IMR-90 (cell line): ENCODE measurements around the gene SGO1. TPM values are rescaled to one million over a fixed set of nuclear protein-coding genes. Genes with fewer than 3 reads are reported as not detected.

ENCODE experiments used
- ATAC-seq: fragments of 200-7000 bp; cut with Tn5 transposase; 2 replicates; pipeline ENCODE4 v1.9.1; 2020; ENCODE audit warnings: low read depth, mild to moderate bottlenecking, moderate library complexity
- BruUV-seq: library from RNA; stranded (reverse); fragments of 400-500 nt; replicated peaks from 2 replicates; lab custom pipeline; 2021; lab: Mats Ljungman, UMichigan
- CTCF ChIA-PET: fragments of 300-600 bp; formaldehyde crosslinking; extraction: SDS; loops from one replicate; lab custom pipeline; 2021; ENCODE audit warnings: antibody characterized with exemption; lab: Yijun Ruan, JAX
- POLR2A ChIA-PET: fragments of 300-600 bp; sonication (Branson Sonifier 250); formaldehyde crosslinking; loops from one replicate; lab custom pipeline; 2022; ENCODE audit warnings: antibody characterized with exemption; ENCODE audit not compliant: unreplicated experiment; lab: Charles Lee
- DNase-seq: peaks from one replicate; pipeline ENCODE4 v3.0.0; 2013
- H2AFZ ChIP-seq: replicated peaks from 2 replicates; pipeline ENCODE3; 2013; ENCODE audit warnings: low read length, mild to moderate bottlenecking; ENCODE audit not compliant: poor library complexity
- H2AK5ac ChIP-seq: 2 replicates; pipeline ENCODE4 v1.6.1; 2013; ENCODE audit warnings: low read depth, low read length, inconsistent platforms
- H2AK9ac ChIP-seq: replicated peaks from 2 replicates; pipeline ENCODE3; 2013; ENCODE audit warnings: mild to moderate bottlenecking, low read depth, low read length, moderate library complexity; ENCODE audit not compliant: poor library complexity
- H2BK120ac ChIP-seq: 2 replicates; pipeline ENCODE4 v1.6.1; 2013; ENCODE audit warnings: low read depth, low read length, inconsistent platforms
- H2BK15ac ChIP-seq: 3 replicates; pipeline ENCODE4 v1.6.1; 2013; ENCODE audit warnings: low read depth, low read length, inconsistent platforms
- H2BK20ac ChIP-seq: 2 replicates; pipeline ENCODE4 v1.6.1; 2013; ENCODE audit warnings: low read depth, mild to moderate bottlenecking, inconsistent platforms, low read length, moderate library complexity
- H2BK5ac ChIP-seq: 2 replicates; pipeline ENCODE4 v1.6.1; 2013; ENCODE audit warnings: mild to moderate bottlenecking, low read depth, low read length, inconsistent platforms; ENCODE audit not compliant: poor library complexity, severe bottlenecking
- H3K14ac ChIP-seq: replicated peaks from 2 replicates; pipeline ENCODE4 v1.6.1; 2013; ENCODE audit warnings: low read depth, low read length, inconsistent platforms
- H3K18ac ChIP-seq: 2 replicates; pipeline ENCODE4 v1.6.1; 2013; ENCODE audit warnings: low read depth, low read length, control low read depth
- H3K23ac ChIP-seq: 2 replicates; pipeline ENCODE4 v1.6.1; 2013; ENCODE audit warnings: low read depth, low read length, inconsistent platforms
- H3K27ac ChIP-seq: 2 replicates; pipeline ENCODE4 v1.5.1; 2013; ENCODE audit warnings: mild to moderate bottlenecking, control low read depth, low read length; ENCODE audit not compliant: insufficient read depth
- H3K27me3 ChIP-seq: 2 replicates; pipeline ENCODE4 v1.6.1; 2013; ENCODE audit warnings: low read length; ENCODE audit not compliant: control insufficient read depth, insufficient read depth
- H3K36me3 ChIP-seq: 2 replicates; pipeline ENCODE4 v1.6.1; 2013; ENCODE audit warnings: low read length, mixed read lengths; ENCODE audit not compliant: control insufficient read depth, insufficient read depth
- H3K4ac ChIP-seq: 2 replicates; pipeline ENCODE4 v1.6.1; 2013; ENCODE audit warnings: low read depth, low read length, inconsistent platforms
- H3K4me1 ChIP-seq: 2 replicates; pipeline ENCODE4 v1.6.1; 2013; ENCODE audit warnings: low read length, mixed read lengths; ENCODE audit not compliant: control insufficient read depth, insufficient read depth
- H3K4me2 ChIP-seq: 2 replicates; pipeline ENCODE4 v1.6.1; 2013; ENCODE audit warnings: low read depth, mild to moderate bottlenecking, control low read depth, low read length, moderate library complexity
- H3K4me3 ChIP-seq: 2 replicates; pipeline ENCODE4 v1.5.1; 2013; ENCODE audit warnings: low read depth, mild to moderate bottlenecking, control low read depth, low read length, moderate library complexity; ENCODE audit not compliant: insufficient read depth
- H3K56ac ChIP-seq: 2 replicates; pipeline ENCODE4 v1.6.1; 2013; ENCODE audit warnings: low read length, inconsistent platforms; ENCODE audit not compliant: insufficient read depth; ENCODE audit errors: extremely low read depth
- H3K79me1 ChIP-seq, 2 experiments: 2 replicates each; pipeline ENCODE4 v1.6.1; 2013; ENCODE audit warnings: low read length in 2 of 2, inconsistent platforms in 1 of 2, low read depth in 1 of 2
- H3K9ac ChIP-seq: 2 replicates; pipeline ENCODE4 v1.6.1; 2013; ENCODE audit warnings: low read depth, low read length, control low read depth
- H3K9me1 ChIP-seq: 2 replicates; pipeline ENCODE4 v1.6.1; 2013; ENCODE audit warnings: low read length, inconsistent platforms; ENCODE audit not compliant: insufficient read depth
- H3K9me3 ChIP-seq: 2 replicates; pipeline ENCODE4 v1.6.1; 2013; ENCODE audit warnings: low read length; ENCODE audit not compliant: control insufficient read depth, insufficient read depth
- H4K20me1 ChIP-seq: 2 replicates; pipeline ENCODE4 v1.6.1; 2013; ENCODE audit warnings: low read length, inconsistent platforms; ENCODE audit not compliant: insufficient read depth
- H4K5ac ChIP-seq: 2 replicates; pipeline ENCODE4 v1.6.1; 2013; ENCODE audit warnings: mild to moderate bottlenecking, low read depth, low read length, control low read depth
- H4K8ac ChIP-seq, 2 experiments: 2 replicates each; pipeline ENCODE4 v1.6.1; 2013; ENCODE audit warnings: low read depth in 2 of 2, low read length in 2 of 2, control low read depth in 1 of 2, inconsistent platforms in 1 of 2
- H4K91ac ChIP-seq: 2 replicates; pipeline ENCODE4 v1.6.1; 2013; ENCODE audit warnings: low read depth, low read length, inconsistent platforms; ENCODE audit not compliant: insufficient read depth
- BHLHE40 ChIP-seq: fragments of 150-350 bp; IDR thresholded peaks from 2 replicates; pipeline ENCODE4 v1.6.1; 2016; ENCODE audit warnings: mild to moderate bottlenecking, low read depth, low read length
- CEBPB ChIP-seq: IDR thresholded peaks from 2 replicates; pipeline ENCODE4 v1.6.1; 2012; ENCODE audit warnings: low read depth, low read length, improper control_type of control experiment
- ELK1 ChIP-seq: fragments of 150-350 bp; IDR thresholded peaks from 2 replicates; pipeline ENCODE4 v1.6.1; 2016; ENCODE audit warnings: low read depth, mild to moderate bottlenecking, low read length, moderate library complexity, borderline replicate concordance
- WGBS, 2 experiments: methylation state at CpG; one replicate each; pipeline versions ENCODE4 v1.1.5 to v1.1.7; 2013; ENCODE audit warnings: missing lambda C conversion rate in 2 of 2; ENCODE audit not compliant: insufficient read length in 1 of 2; ENCODE audit errors: extremely low coverage in 2 of 2; 5-methylcytosine and 5-hydroxymethylcytosine counted together
- dilution Hi-C: fragments of 300-500 bp; cut with HindIII; formaldehyde crosslinking; loops from one replicate; pipeline ENCODE4 v1.14.3; 2018; ENCODE audit warnings: low sequenced_read_pairs; ENCODE audit not compliant: unreplicated experiment
- in situ Hi-C: fragments of 300-500 bp; cut with MboI; formaldehyde crosslinking; loops from 3 replicates; pipeline ENCODE4 v1.14.3; 2019; ENCODE audit warnings: low sequenced_read_pairs, inconsistent platforms, mixed read lengths
- intact Hi-C: fragments of 100-400 bp; cut with micrococcal nuclease; formaldehyde crosslinking; loops from 2 replicates; pipeline ENCODE4 v1.10.0; 2022
- polyA plus RNA-seq, 3 experiments: library from polyadenylated mRNA; depleted of rRNA; stranded (reverse); fragments of >200 nt; gene quantifications; 2 replicates each; pipeline ENCODE4 v1.2.3, GENCODE V29; 2012; ENCODE audit warnings: low replicate concordance in 1 of 3
- total RNA-seq: library from RNA; depleted of rRNA; stranded (reverse); fragments of >200 nt; gene quantifications from 2 replicates; pipeline ENCODE4 v1.2.3, GENCODE V29; 2012

Gene SGO1
- total and polyA plus RNA-seq, 2 of the 4 experiments (the other 2 are of a cell fraction): 3.2 to 5.2 TPM

- dilution Hi-C loops: no loop called here
- Histone ChIP-seq H3K14ac (no peak overlapping the region), H4K8ac (no peak overlapping the region), H2BK15ac (no peak overlapping the region), H2AFZ (no peak overlapping the region), H3K4me2 (no peak overlapping the region), H3K36me3 (no peaks in the 10 kb centered on the region), H3K56ac (no peak overlapping the region), H3K9me3 (no peaks in the 10 kb centered on the region), H2BK20ac (no peak overlapping the region), H4K5ac (no peak overlapping the region), H4K91ac (no peak overlapping the region), H3K4me1 (no peaks in the 10 kb centered on the region), H3K18ac (no peak overlapping the region), H3K27me3 (no peaks in the 10 kb centered on the region), H3K4ac (no peak overlapping the region), H2BK5ac (no peak overlapping the region), H2BK120ac (no peak overlapping the region), H3K23ac (no peak overlapping the region), H3K79me1 (no peaks in the 10 kb centered on the region; a peak in 1 of 4 replicates), H3K27ac (no peak overlapping the region), H3K4me3 (no peak overlapping the region), H2AK9ac (no peak overlapping the region), H3K9me1 (no peaks in the 10 kb centered on the region), H4K20me1 (no peaks in the 10 kb centered on the region), H2AK5ac (no peak overlapping the region), H3K9ac (no peak overlapping the region)
- DNase-seq (no peak), ATAC-seq (no peak)
- no TSS peak for BruUV-seq
- TF ChIP-seq CEBPB (peak; percentile 63), ELK1 (no peak), BHLHE40 (no peak)
- intact Hi-C loops: no loop called here
- CTCF ChIA-PET: no interaction called here
- POLR2A ChIA-PET: no interaction called here
- WGBS, 2 experiments: 100% methylated on average over 1 of the region's 2 CpGs; no CpG with 5 or more reads in 1 of the 2 experiments
- in situ Hi-C loops: no loop called here
These were observed 24.3 kb downstream of the SGO1 start for GRCh38 chr3:20161714-20162113.
